Stimulated activated naive CD4-positive, alpha-beta T cell treated with Interleukin-2 at 50 U/mL for 16 hours (primary cell): Measurements from ENCODE around the gene RARB.

Experiments
- DNase-seq: peaks from one replicate; lab custom pipeline; 2025; lab: John Stamatoyannopoulos, UW

RARB gene

GRCh38 chr3:25423780-25424588 lies 4.1 kb upstream of the RARB start:
- DNase-seq = no peak

GRCh38 chr3:25424614-25425013 lies 3.4 kb upstream of the RARB start:
- DNase-seq = no peak

GRCh38 chr3:25426408-25426807 lies 1.7 kb upstream of the RARB start:
- no peak for DNase-seq

GRCh38 chr3:25427155-25427554 lies 908 bp upstream of the RARB start:
- DNase-seq = no peak

GRCh38 chr3:25427563-25427941 lies 511 bp upstream of the RARB start:
- no peak for DNase-seq

- no peak for DNase-seq
Measured at GRCh38 chr3:25428789-25429335, 799 bp downstream of the RARB start.

- no peak for DNase-seq
Measured at GRCh38 chr3:25429361-25430286, 1.6 kb downstream of the RARB start.

GRCh38 chr3:25430287-25430934 lies 2.3 kb downstream of the RARB start:
- DNase-seq = no peak

- no peak for DNase-seq
Measured at GRCh38 chr3:25430935-25431770, 3.1 kb downstream of the RARB start.

- DNase-seq = no peak
Measured at GRCh38 chr3:25432176-25432720, 4.2 kb downstream of the RARB start.

- DNase-seq = no peak
Measured at GRCh38 chr3:25433106-25433505, 5.0 kb downstream of the RARB start.

GRCh38 chr3:25433868-25434267 lies 5.8 kb downstream of the RARB start:
- no peak for DNase-seq

GRCh38 chr3:25437953-25438352 lies 9.9 kb downstream of the RARB start:
- DNase-seq = no peak

GRCh38 chr3:25438791-25439555 lies 10.9 kb downstream of the RARB start:
- DNase-seq = no peak

GRCh38 chr3:25441234-25441856 lies 13.3 kb downstream of the RARB start:
- DNase-seq = no peak

- no peak for DNase-seq
Measured at GRCh38 chr3:25442486-25442885, 14.4 kb downstream of the RARB start.

- no peak for DNase-seq
Measured at GRCh38 chr3:25444273-25444672, 16.2 kb downstream of the RARB start.

GRCh38 chr3:25445731-25446130 lies 17.7 kb downstream of the RARB start:
- DNase-seq = no peak

GRCh38 chr3:25447285-25447684 lies 19.2 kb downstream of the RARB start:
- DNase-seq = no peak

GRCh38 chr3:25447925-25448324 lies 19.9 kb downstream of the RARB start:
- DNase-seq = no peak
